DND-41 (cell line): ENCODE results near the gene KREMEN2.

Experiments used
- ATAC-seq: fragments of 200-7000 bp; cut with Tn5 transposase; 3 replicates; pipeline ENCODE4 v1.9.1; 2021; ENCODE audit warnings: low read depth; ENCODE audit not compliant: insufficient read depth
- DNase-seq: peaks from one replicate; pipeline ENCODE4 v3.0.0-alpha.2; 2020
- H2AFZ ChIP-seq: 2 replicates; pipeline ENCODE4 v1.6.0; 2012; ENCODE audit warnings: low read depth, low read length
- H3K27ac ChIP-seq: 2 replicates; pipeline ENCODE4 v1.5.1; 2012; ENCODE audit warnings: low read length, inconsistent platforms
- H3K27me3 ChIP-seq: fragments of 200-600 bp; sonication (generic); 2 replicates; pipeline ENCODE4 v1.6.0; 2012; ENCODE audit warnings: low read length, mild to moderate bottlenecking, inconsistent platforms; ENCODE audit not compliant: insufficient read depth, poor library complexity
- H3K36me3 ChIP-seq: 2 replicates; pipeline ENCODE4 v1.5.1; 2012; ENCODE audit warnings: low read length, inconsistent platforms; ENCODE audit not compliant: insufficient read depth
- H3K4me1 ChIP-seq: 2 replicates; pipeline ENCODE4 v1.5.1; 2012; ENCODE audit warnings: mild to moderate bottlenecking, low read length; ENCODE audit not compliant: insufficient read depth
- H3K4me2 ChIP-seq: 2 replicates; pipeline ENCODE4 v1.6.0; 2012; ENCODE audit warnings: mild to moderate bottlenecking, moderate library complexity, low read length, inconsistent platforms; ENCODE audit not compliant: insufficient read depth
- H3K4me3 ChIP-seq, 2 experiments: fragments of 200-600 bp in 1 of 2; shearing (Covaris generic) in 1 of 2; 2 replicates each; pipeline ENCODE4 v1.5.1; 2012 to 2016; ENCODE audit warnings: inconsistent platforms in 2 of 2, low read length in 2 of 2, mild to moderate bottlenecking in 2 of 2, low read depth in 1 of 2, moderate library complexity in 1 of 2
- H3K79me2 ChIP-seq: 2 replicates; pipeline ENCODE4 v1.6.0; 2012; ENCODE audit warnings: low read length, inconsistent platforms; ENCODE audit not compliant: insufficient read depth
- H3K9ac ChIP-seq: 2 replicates; pipeline ENCODE4 v1.6.0; 2012; ENCODE audit warnings: low read depth, mild to moderate bottlenecking, inconsistent platforms, low read length, moderate library complexity
- H3K9me3 ChIP-seq: 2 replicates; pipeline ENCODE4 v1.5.1; 2012; ENCODE audit warnings: low read length, moderate library complexity, mild to moderate bottlenecking, inconsistent platforms; ENCODE audit not compliant: insufficient read depth, severe bottlenecking
- H4K20me1 ChIP-seq: 2 replicates; pipeline ENCODE4 v1.6.0; 2012; ENCODE audit warnings: low read length; ENCODE audit not compliant: insufficient read depth
- EZH2 ChIP-seq: IDR thresholded peaks from 3 replicates; pipeline ENCODE4 v1.6.1; 2012; ENCODE audit warnings: borderline replicate concordance, low read depth, mild to moderate bottlenecking, moderate library complexity, low read length, inconsistent platforms; ENCODE audit not compliant: severe bottlenecking
- TF ChIP-seq, protein P1 (sequence below): IDR thresholded peaks from 2 replicates; pipeline ENCODE4 v1.5.1; 2012; ENCODE audit warnings: borderline replicate concordance, low read length, moderate library complexity, mild to moderate bottlenecking; ENCODE audit not compliant: poor library complexity, severe bottlenecking; ENCODE audit errors: extremely low read depth

Gene KREMEN2

DNA sequence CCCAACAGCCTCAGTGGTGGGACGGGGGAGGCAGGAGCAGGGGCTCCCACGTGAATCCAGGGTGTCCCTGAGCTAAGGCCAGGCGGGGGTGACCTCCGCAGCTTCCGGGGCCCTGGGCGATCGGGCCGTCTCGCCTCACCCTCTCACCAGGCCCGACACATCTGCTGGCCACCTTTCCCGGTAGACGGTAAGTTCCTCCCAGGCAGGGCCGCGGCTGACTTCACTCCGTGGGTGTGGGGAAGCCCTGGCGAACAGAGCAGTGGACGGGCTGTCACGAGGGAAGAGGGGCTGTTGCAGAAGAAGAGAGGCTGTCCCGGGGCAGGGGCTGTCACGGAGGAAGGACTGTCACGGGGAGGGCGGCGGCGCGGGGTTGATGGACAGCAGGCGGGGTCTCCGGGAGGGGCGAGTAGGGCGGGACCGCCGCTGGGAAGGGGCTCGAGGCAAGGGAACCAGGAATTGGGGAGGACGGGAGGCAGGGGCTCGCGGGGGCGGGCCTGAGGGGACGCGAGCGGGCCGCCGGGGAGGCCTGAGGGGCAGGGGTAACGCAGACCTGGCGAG, 15.7 kb downstream of the KREMEN2 start:
- DNase-seq (peak; percentile 70), ATAC-seq (peak; percentile 46)
- no peaks in the 10 kb centered on the region for H3K9me3 ChIP-seq
- H4K20me1 ChIP-seq: peaks cover 40% of the 10 kb centered on the region
- H3K4me1 ChIP-seq: peaks cover 67% of the 10 kb centered on the region
- TF ChIP-seq, protein P1, sequence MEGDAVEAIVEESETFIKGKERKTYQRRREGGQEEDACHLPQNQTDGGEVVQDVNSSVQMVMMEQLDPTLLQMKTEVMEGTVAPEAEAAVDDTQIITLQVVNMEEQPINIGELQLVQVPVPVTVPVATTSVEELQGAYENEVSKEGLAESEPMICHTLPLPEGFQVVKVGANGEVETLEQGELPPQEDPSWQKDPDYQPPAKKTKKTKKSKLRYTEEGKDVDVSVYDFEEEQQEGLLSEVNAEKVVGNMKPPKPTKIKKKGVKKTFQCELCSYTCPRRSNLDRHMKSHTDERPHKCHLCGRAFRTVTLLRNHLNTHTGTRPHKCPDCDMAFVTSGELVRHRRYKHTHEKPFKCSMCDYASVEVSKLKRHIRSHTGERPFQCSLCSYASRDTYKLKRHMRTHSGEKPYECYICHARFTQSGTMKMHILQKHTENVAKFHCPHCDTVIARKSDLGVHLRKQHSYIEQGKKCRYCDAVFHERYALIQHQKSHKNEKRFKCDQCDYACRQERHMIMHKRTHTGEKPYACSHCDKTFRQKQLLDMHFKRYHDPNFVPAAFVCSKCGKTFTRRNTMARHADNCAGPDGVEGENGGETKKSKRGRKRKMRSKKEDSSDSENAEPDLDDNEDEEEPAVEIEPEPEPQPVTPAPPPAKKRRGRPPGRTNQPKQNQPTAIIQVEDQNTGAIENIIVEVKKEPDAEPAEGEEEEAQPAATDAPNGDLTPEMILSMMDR: no peak
- TF ChIP-seq EZH2: no peak
- H3K9ac ChIP-seq: peak overlapping the region; percentile 100
- H3K27ac ChIP-seq: peak overlapping the region; percentile 100
- H3K79me2 ChIP-seq: peaks cover 63% of the 10 kb centered on the region
- H3K4me3 ChIP-seq: peak overlapping the region; percentile 77 to 82
- H3K36me3 ChIP-seq: peaks cover 47% of the 10 kb centered on the region
- peak overlapping the region; percentile 84 for H3K4me2 ChIP-seq
- H2AFZ ChIP-seq: peak overlapping the region; percentile 83
- H3K27me3 ChIP-seq: no peaks in the 10 kb centered on the region

DNA sequence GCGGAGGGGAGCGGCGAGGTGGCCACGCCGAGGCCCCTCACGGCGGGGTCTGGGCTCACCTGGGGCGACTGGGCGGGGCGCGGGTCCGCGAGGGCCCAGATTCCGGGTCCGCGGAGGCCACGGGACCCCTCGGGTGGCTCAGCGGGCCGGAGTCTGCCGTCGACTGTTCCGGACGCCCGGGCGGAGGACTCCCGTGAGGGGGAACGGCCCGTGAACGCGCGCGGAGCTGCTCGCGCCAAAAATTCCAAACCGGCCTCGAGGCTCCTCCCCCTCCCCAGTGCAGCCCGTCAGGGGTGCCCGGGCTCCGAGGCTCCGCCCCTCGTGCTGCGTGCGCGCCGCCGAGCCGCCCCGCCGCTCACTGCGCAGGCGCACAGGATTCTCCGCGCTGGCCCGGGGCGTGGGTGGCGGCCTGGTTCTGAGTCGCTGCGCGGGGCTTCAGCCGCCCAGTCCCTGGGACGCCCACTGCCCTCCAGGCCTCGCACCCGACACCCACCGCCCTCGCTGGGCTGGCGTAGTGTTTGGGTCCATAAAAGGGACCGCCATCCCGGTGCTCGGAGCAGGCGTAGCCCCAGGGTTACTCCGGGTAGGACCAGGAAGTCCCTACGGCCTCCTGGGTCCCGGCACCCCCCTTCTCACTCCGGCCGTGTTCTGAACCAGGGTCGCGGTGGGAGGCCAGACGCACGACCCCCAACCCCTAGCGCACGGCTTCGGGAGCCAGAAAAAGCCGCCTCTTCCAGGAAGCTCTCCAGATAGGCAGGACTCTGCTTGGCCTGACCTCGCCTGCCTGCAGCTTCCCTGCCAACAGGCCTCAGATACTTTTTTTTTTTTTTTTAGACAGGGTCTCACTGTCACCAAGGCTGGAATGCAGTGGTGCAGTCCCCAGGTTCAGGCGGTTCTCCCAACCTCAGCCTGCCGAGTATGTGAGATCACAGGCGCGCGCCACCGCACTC, 16.4 kb downstream of the KREMEN2 start, which contains the start of gene PKMYT1:
TSS of gene PKMYT1 (minus strand) at position 220 of the 950 bp plus-strand sequence. CDS start 789 bp downstream, outside the sequence.
- Histone ChIP-seq H3K27me3 (no peaks in the 10 kb centered on the region), H3K9ac (peak within 1 kb of the TSS; percentile 100), H3K27ac (peak within 1 kb of the TSS; percentile 100), H3K4me1 (peaks cover 63% of the 10 kb centered on the region), H3K4me3 (peak within 1 kb of the TSS; percentile 77 to 82), H3K36me3 (peaks cover 40% of the 10 kb centered on the region), H3K4me2 (peak within 1 kb of the TSS; percentile 84), H4K20me1 (peaks cover 33% of the 10 kb centered on the region), H2AFZ (peak within 1 kb of the TSS; percentile 96), H3K79me2 (peaks cover 57% of the 10 kb centered on the region), H3K9me3 (no peaks in the 10 kb centered on the region)
- DNase-seq: peak; percentile 95
- peak; percentile 78 for ATAC-seq
- TF ChIP-seq, protein P1: no peak
- no peak for TF ChIP-seq EZH2

DNA sequence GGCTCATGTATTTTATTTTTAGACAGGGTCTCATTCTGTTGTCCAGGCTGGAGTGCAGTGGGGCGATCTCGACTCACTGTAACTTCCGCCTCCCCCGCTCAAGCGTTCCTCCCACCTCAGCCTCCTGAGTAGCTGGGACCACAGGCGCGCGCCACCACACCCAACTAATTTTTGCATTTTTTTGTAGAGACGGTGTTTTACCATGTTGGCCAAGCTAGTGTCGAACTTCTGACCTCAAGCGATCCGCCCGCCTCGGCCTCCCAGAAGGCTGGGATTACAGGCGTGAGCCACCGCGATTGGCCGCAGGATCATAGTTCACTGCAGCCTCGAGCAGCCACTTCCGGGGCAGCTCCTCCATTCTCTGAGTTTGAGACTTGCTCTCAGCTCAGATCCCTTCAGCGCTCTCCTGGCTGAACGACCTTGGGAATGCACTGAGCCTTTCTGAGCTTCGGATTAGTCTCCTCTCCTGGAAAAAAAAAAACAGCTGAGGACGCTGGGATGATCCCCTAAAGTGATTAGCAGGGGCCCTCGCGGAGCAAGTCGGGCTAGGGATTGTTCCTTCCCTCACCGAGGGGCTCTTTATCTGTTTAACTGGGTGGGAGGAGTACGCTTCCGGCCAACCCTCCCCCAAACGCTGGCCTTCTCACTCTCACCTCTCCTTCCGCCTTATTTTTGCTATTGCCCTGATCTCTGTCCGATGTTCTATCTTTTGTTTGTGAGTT, 17.3 kb downstream of the KREMEN2 start:
- ATAC-seq (no peak), DNase-seq (peak; percentile 23)
- peak overlapping the region; percentile 77 to 82 for H3K4me3 ChIP-seq
- H3K27me3 ChIP-seq: no peaks in the 10 kb centered on the region
- peaks cover 31% of the 10 kb centered on the region for H3K36me3 ChIP-seq
- TF ChIP-seq, protein P1: no peak
- TF ChIP-seq EZH2: no peak
- peaks cover 25% of the 10 kb centered on the region for H4K20me1 ChIP-seq
- H3K27ac ChIP-seq: peak overlapping the region; percentile 100
- H3K4me1 ChIP-seq: peaks cover 58% of the 10 kb centered on the region
- H3K9ac ChIP-seq: peak overlapping the region; percentile 100
- H3K4me2 ChIP-seq: peak overlapping the region; percentile 84
- H3K9me3 ChIP-seq: no peaks in the 10 kb centered on the region
- peak overlapping the region; percentile 96; the same call in 1 of the 2 replicates for H2AFZ ChIP-seq
- H3K79me2 ChIP-seq: peaks cover 49% of the 10 kb centered on the region
